ENCODE measurements around the gene FCER1G.
"Not testable (repeated sequence)": the region's sequence is repeated elsewhere in the genome, so short reads cannot be mapped to it uniquely, and the experiment has no call there.

FCER1G gene

DNA sequence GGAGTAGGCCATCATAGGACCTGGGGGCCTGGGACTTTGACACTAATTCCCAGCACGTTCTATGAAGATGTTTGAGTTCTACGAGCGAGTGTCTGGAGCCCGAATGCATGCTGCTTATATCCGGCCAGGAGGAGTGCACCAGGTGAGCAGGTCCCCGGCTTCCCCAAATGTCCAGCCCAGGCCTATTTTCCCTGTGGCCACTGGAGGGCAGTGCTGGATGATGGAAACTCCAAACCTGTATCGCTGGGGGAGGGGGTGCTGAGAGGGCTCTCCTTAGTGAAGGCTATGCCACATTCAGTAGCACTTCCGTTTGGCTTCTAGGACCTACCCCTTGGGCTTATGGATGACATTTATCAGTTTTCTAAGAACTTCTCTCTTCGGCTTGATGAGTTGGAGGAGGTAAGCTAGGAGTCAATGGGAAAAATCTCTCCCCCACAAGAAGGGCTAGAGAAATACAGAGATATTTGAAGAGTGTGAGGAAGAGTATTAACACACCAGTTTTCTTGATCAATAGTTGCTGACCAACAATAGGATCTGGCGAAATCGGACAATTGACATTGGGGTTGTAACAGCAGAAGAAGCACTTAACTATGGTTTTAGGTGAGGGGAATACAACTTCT is 5.2 kb upstream of the FCER1G start:
- ATAC-seq, result peak; percentile 88 to 93

GRCh38 chr1:161214369-161214768 is 726 bp upstream of the FCER1G start:
- ATAC-seq, result no peak

GRCh38 chr1:161216945-161217712 is 2.0 kb downstream of the FCER1G start:
- peak; percentile 54 to 57 for ATAC-seq

DNA sequence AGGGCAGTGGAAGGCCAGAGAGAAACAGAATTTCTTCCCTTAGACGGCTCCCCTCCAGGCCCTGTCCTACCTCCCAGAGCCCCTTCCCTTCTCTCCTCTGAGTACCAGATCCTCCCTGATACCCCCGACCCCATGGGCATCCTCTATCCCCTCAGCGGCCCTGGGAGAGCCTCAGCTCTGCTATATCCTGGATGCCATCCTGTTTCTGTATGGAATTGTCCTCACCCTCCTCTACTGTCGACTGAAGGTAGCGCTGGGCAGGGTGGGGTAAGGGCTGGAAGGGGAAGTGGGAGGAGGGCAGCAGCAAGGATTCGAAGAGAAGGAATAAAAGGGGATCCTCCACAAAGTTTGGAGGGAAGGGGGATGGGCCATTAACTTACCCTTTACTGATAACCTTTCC is 2.7 kb downstream of the FCER1G start:
- ATAC-seq, result peak in 1 of 2 donors; percentile 6

GRCh38 chr1:161218301-161219077 is 3.4 kb downstream of the FCER1G start:
- no peak for ATAC-seq

DNA sequence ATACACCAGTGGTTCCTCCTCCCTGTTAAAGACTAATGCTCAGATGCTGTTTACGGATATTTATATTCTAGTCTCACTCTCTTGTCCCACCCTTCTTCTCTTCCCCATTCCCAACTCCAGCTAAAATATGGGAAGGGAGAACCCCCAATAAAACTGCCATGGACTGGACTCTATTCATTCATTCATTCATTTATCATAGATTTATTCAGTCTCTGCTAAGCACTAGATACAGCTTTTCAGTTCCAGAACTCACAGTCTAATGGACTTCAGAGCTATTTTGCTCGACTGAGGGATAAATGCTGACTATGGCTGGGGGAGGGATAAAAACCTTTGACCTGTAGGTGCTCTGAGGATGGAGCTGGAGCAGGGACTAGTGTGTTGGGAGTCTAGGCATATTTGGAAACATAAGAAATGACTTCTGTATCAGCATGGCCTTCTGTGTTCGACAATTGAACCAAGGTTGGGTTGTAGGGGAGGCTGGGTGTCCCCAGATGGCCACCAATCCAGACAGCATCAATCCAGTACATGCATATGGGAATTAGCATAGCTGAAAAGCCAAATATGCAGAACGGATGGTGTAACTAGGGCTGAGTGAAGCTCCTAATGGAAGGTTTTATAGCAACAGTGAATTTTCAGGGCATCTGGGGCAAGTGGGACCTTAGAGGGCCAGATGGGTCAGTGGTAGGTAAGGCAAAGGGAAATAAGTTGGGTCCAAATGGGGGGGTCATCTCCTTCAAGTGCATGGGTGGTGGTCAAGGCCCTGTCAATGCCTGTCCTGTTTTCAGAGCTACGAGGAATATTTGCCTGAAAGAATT is 4.2 kb downstream of the FCER1G start:
- ATAC-seq, result no peak

DNA sequence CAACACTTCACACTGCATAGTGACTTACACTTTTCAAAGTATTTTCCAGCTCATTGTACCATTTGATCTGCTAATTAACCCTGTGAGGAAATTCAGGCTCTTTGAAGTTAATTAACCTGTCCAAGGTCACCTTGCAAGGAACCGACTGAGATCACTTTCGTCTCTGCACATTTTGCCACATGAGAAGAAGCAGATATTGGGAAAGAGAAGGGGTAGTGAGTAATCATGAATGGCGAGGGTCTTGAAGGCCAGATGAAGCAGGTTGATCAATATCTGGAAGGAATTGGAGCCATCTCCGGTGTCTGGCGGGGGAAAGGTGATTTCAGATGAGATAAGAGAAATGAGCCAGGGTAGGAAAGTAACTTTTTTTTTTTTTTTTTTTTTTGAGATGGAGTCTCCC is 4.9 kb downstream of the FCER1G start:
- no peak for ATAC-seq

DNA sequence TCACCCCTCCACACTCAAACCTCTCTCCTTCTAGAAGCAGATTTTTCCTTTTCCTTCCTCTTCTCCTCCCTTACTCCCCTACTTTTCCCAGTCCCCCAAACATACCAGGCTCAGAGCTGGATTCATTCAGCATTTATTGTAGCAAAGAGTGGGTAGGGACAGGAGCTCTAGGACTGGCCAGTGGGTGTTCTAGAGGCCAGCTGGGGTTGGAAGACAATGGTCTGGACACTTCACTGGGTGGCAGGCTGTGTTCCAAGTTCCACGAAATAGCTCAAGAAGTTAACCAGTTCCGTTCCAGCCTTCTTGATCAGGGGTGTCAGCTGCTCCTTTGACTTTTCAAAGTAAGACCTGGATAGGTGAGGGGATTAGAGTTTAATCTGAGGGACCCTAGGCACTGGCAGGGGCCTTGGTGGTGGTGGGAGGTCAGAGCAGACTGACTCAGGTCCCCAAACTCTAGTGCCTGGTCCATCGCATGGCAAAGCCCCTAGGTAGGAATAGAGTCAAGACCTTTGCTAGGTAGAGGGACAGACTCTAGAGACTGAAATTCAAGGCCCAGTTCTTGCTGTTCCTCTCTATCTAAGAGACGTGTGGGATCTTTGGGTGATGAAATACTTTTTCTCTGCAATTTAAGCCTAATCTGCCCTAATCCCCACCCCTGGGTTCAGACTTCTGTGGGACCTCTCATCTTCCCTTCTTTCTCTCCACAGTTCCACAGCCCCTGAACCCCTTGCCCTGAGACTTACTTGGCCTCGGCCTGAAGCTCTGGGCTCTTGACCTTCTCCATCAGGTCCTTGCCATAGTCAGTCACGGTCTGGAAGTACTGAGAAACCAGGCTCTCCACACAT is 7.3 kb downstream of the FCER1G start:
- ATAC-seq, result no peak

GRCh38 chr1:161223805-161224694 is 9.0 kb downstream of the FCER1G start:
- ATAC-seq, result no peak

DNA sequence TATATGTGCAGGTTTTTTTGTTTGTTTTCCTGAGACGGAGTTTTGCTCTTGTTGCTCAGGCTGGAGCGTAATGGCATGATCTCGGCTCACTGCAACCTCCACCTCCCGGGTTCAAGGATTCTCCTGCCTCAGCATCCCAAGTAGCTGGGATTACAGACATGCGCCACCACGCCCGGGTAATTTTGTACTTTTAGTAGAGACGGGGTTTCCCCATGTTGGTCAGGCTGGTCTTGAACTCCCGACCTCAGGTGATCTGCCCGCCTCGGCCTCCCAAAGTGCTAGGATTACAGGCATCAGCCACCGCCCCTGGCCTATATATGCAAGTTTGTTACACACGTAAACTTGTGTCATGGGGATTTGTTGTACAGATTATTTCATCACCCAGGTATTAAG is 9.6 kb downstream of the FCER1G start:
- ATAC-seq, result not testable (repeated sequence)

DNA sequence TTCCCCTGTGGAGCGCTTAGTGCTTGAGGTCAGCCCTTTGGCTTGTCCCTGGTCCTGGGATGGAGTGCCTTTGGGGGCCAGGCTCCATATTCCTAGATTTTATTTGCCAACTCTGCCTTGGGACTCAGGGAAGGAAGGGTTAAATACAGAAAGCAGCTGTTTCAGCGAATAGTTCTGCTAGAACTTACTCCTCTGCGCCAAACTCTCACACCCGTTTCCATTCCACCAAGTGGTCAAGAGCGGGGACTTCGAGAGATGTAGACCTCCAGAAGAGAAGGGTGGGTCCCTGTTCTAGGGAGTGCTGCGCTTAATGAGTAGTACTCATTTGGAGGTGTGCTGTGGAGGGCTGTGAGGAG is 10.1 kb downstream of the FCER1G start:
- ATAC-seq, result no peak

GRCh38 chr1:161225534-161226319 is 10.6 kb downstream of the FCER1G start, which contains the start of gene TOMM40L:
Gene TOMM40L, plus strand, starts transcription at chr1:161226060. Its CDS starts 430 bp downstream, at chr1:161226490.
- peak; percentile 98 to 99 for ATAC-seq

- no peak for ATAC-seq
Measured at GRCh38 chr1:161226320-161226711, 11.2 kb downstream of the FCER1G start.

DNA sequence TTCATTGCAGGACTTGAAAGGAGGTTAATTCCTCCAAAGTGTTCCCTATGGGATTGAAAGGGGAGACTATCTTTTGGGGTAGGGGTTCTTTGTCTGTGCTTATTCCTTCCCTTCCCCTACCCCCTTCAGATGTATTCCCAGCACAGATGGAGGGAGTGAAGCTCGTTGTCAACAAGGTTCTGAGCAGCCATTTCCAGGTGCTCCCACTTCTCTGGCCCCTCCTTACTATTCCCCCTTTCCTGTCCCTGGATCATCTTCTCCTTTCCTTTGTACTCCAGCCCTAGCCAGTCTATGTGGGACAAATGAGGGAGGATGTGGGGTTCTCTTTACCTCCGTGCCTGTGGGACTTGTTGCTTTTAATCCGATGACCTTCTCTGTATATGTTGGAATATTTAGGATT is 11.7 kb downstream of the FCER1G start:
- no peak for ATAC-seq

DNA sequence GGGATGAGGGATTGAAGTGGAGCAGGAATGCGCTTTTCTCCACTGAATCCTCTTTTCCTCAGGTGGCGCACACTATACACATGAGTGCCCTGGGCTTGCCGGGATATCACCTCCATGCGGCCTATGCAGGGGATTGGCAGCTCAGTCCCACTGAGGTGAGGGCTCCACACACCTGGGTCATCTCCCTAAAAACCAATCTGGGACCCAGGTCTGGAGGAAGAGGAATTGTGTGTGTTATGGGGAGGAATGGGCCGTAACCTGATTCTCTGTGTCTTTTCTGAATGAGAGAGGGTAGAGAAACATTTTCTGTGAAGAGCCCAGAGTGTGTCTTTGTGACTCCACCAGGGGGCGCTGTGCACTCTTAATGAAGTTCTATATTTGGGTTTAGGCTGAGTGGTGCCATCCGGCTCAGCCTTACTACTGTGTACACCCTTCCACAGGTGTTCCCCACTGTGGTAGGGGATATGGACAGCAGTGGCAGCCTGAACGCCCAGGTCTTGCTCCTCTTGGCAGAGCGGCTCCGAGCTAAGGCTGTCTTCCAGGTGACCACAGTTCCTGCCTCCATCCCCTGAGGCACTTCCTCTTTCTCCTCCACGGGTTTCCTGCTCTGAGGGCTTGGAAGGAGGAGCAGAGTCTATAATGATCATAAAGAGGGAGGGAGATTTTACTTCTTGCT is 12.2 kb downstream of the FCER1G start:
- peak; percentile 29 to 39 for ATAC-seq

GRCh38 chr1:161228032-161228431 is 12.9 kb downstream of the FCER1G start:
- ATAC-seq, result no peak

DNA sequence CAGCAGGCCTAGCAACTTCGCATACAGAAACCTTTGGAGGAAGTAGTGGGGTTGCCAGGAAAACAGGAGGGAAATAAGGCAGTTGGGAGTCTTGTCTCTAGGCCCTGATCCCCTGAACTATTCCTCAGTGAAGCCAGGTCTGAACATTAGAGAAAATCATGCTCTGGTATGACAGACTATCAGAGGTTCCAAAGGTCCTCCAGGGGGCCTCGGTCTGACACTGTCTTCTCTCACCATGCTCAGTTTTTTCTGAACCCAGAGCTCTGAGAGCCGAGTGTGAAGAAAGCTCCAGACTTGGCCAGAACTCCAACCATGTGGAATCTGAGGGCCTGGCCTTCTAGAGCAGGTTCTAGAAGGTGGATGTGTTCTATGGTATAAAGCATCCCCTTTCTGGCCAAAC is 14.8 kb downstream of the FCER1G start:
- no peak for ATAC-seq

- no peak for ATAC-seq
Measured at GRCh38 chr1:161230762-161231161, 15.7 kb downstream of the FCER1G start.

- no peak for ATAC-seq
Measured at GRCh38 chr1:161233102-161233501, 18.0 kb downstream of the FCER1G start.
